Suprapubic skin (tissue), 4 donors: ENCODE measurements around the gene SLC12A6. TPM values are rescaled to one million over a fixed set of nuclear protein-coding genes. Genes with fewer than 3 reads are reported as not detected.

Experiments used
- DNase-seq, 2 donors: peaks; one replicate each; pipeline ENCODE4 v3.0.0-alpha.2; 2019; ENCODE audit warnings: low spot score in 2 of 2
- H3K27ac ChIP-seq: fragments of 200-600 bp; sonication (generic); one replicate; pipeline ENCODE4 v1.5.1; 2019
- H3K27me3 ChIP-seq: fragments of 200-600 bp; sonication (generic); one replicate; pipeline ENCODE4 v1.5.1; 2019
- H3K36me3 ChIP-seq: fragments of 200-600 bp; sonication (generic); one replicate; pipeline ENCODE4 v1.5.1; 2019
- H3K4me1 ChIP-seq: fragments of 200-600 bp; sonication (generic); one replicate; pipeline ENCODE4 v1.5.1; 2019
- H3K4me3 ChIP-seq: fragments of 200-600 bp; sonication (generic); one replicate; pipeline ENCODE4 v1.5.1; 2019; ENCODE audit warnings: mild to moderate bottlenecking
- H3K9me3 ChIP-seq: fragments of 200-600 bp; sonication (generic); one replicate; pipeline ENCODE4 v1.5.1; 2019
- EP300 ChIP-seq: sonication (generic); formaldehyde crosslinking; IDR thresholded peaks from one replicate; pipeline ENCODE4 v1.6.1; 2017; ENCODE audit warnings: antibody characterized with exemption
- POLR2A ChIP-seq, 2 donors: fragments of 450-650 bp; IDR thresholded peaks; one replicate each; pipeline ENCODE4 v1.6.1; 2017; ENCODE audit warnings: antibody characterized with exemption in 2 of 2, mild to moderate bottlenecking in 2 of 2, moderate library complexity in 2 of 2
- POLR2AphosphoS5 ChIP-seq, 3 donors: sonication (generic); formaldehyde crosslinking; IDR thresholded peaks; one replicate each; pipeline ENCODE4 v1.6.1; 2017; ENCODE audit warnings: antibody characterized with exemption in 3 of 3
- WGBS: methylation state at CpG from one replicate; pipeline ENCODE4 v1.1.5; 2018; 5-methylcytosine and 5-hydroxymethylcytosine counted together
- total RNA-seq, 4 donors: library from RNA; depleted of rRNA; stranded (reverse); fragments of >200 nt; gene quantifications; one replicate each; pipeline ENCODE4 v1.1.0, GENCODE V29; 2016
- TF ChIP-seq, protein P1 (sequence below), 2 donors: fragments of 200-600 bp in 1 of 2; fragments of 450-650 bp in 1 of 2; sonication (generic) in 1 of 2; IDR thresholded peaks; one replicate each; pipeline ENCODE4 v1.5.1; 2016 to 2019; ENCODE audit warnings: antibody characterized with exemption in 2 of 2, mild to moderate bottlenecking in 1 of 2, moderate library complexity in 1 of 2

Gene SLC12A6
- total RNA-seq, 4 donors from 2014 or later = 18.3 to 78.9 (median 35.9) TPM

DNA sequence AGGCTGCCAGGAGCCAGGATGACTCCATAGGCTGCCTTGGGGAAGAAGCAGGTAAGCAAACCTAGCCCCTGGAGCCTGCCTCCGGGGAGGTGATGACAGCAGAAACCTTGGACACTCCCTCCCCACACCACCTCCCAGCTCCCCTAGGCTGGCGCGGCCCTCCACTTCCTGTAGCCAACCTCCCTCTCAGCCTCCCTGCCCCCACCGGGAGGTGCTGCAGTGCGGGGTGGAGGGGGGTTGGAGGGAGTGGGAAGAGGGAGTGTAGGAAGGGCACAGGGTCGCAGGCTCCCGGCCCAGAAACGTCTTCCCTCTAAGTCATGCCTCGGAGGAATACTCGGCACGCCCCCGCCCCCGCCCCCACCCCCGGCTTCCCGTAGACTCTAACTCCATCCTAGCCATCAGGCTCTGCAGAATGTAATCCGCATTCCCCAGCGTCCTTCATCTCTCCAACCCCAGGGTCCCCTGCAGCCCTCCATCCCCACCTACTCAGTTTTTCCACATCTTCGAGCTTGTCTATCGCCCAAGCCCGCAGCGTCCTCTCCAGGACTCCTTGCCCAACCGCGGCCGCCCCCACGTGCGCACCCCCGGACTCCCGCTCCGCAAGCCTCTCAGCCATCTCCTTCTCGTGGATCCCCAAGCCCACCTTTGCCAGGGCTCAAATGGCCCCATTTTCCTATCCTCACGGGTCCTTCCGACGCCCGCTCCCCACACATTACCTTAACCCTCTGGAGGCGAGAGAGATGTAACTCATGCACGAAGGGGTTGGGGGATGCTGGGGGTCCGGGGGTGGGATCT is 28.9 kb upstream of the SLC12A6 start:
- Histone ChIP-seq H3K36me3 (peaks cover 4% of the 10 kb centered on the region), H3K27me3 (no peaks in the 10 kb centered on the region), H3K4me3 (peak overlapping the region; percentile 91), H3K27ac (peak overlapping the region; percentile 96), H3K4me1 (peaks cover 22% of the 10 kb centered on the region), H3K9me3 (no peaks in the 10 kb centered on the region)
- no peak for DNase-seq
- TF ChIP-seq POLR2A (IDR thresholded peaks at IDR 0.05) (no peak), EP300 (no peak), POLR2AphosphoS5 (IDR thresholded peaks at IDR 0.05) (no peak)
- TF ChIP-seq, protein P1, sequence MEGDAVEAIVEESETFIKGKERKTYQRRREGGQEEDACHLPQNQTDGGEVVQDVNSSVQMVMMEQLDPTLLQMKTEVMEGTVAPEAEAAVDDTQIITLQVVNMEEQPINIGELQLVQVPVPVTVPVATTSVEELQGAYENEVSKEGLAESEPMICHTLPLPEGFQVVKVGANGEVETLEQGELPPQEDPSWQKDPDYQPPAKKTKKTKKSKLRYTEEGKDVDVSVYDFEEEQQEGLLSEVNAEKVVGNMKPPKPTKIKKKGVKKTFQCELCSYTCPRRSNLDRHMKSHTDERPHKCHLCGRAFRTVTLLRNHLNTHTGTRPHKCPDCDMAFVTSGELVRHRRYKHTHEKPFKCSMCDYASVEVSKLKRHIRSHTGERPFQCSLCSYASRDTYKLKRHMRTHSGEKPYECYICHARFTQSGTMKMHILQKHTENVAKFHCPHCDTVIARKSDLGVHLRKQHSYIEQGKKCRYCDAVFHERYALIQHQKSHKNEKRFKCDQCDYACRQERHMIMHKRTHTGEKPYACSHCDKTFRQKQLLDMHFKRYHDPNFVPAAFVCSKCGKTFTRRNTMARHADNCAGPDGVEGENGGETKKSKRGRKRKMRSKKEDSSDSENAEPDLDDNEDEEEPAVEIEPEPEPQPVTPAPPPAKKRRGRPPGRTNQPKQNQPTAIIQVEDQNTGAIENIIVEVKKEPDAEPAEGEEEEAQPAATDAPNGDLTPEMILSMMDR (IDR thresholded peaks at IDR 0.05) = no peak
- WGBS = under 1% methylated on average over 35 of the region's 37 CpGs

GRCh38 chr15:34365836-34366235 is 28.3 kb upstream of the SLC12A6 start:
- Histone ChIP-seq H3K27me3 (no peaks in the 10 kb centered on the region), H3K4me3 (peak overlapping the region; percentile 91), H3K4me1 (peaks cover 22% of the 10 kb centered on the region), H3K36me3 (peaks cover 10% of the 10 kb centered on the region), H3K9me3 (no peaks in the 10 kb centered on the region), H3K27ac (no peak overlapping the region)
- DNase-seq = no peak
- WGBS = 49% methylated on average over 5 of the region's 5 CpGs
- TF ChIP-seq, protein P1 (IDR thresholded peaks at IDR 0.05) = no peak
- TF ChIP-seq POLR2A (IDR thresholded peaks at IDR 0.05) (no peak), EP300 (no peak), POLR2AphosphoS5 (IDR thresholded peaks at IDR 0.05) (no peak)

GRCh38 chr15:34365091-34365825 is 27.7 kb upstream of the SLC12A6 start:
- Histone ChIP-seq H3K4me1 (peaks cover 24% of the 10 kb centered on the region), H3K27ac (no peak overlapping the region), H3K27me3 (no peaks in the 10 kb centered on the region), H3K4me3 (no peak overlapping the region), H3K9me3 (no peaks in the 10 kb centered on the region), H3K36me3 (peaks cover 10% of the 10 kb centered on the region)
- TF ChIP-seq EP300 (no peak), POLR2AphosphoS5 (IDR thresholded peaks at IDR 0.05) (no peak)
- TF ChIP-seq, protein P1 (IDR thresholded peaks at IDR 0.05) = no peak
- no peak for DNase-seq
- WGBS = 83% methylated on average over 16 of the region's 16 CpGs

- Histone ChIP-seq H3K4me3 (no peak overlapping the region), H3K4me1 (peaks cover 32% of the 10 kb centered on the region), H3K27ac (no peak overlapping the region), H3K27me3 (no peaks in the 10 kb centered on the region), H3K36me3 (peaks cover 22% of the 10 kb centered on the region), H3K9me3 (no peaks in the 10 kb centered on the region)
- WGBS = 94% methylated on average over 8 of the region's 8 CpGs
- TF ChIP-seq EP300 (no peak), POLR2AphosphoS5 (IDR thresholded peaks at IDR 0.05) (no peak), POLR2A (IDR thresholded peaks at IDR 0.05) (no peak)
- TF ChIP-seq, protein P1 (IDR thresholded peaks at IDR 0.05) = no peak
- no peak for DNase-seq
Observed at GRCh38 chr15:34364041-34364440, 26.5 kb upstream of the SLC12A6 start.
